WERI-Rb-1 (cell line): ENCODE data around the gene XRCC4.
A peak's percentile ranks its signal among the peaks of the same experiment; 100 is the strongest.

Source experiments
- DNase-seq: peaks from one replicate; pipeline ENCODE4 v3.0.0-alpha.2; 2020
- H3K27ac ChIP-seq: fragments of 250-450 bp; sonication (Bioruptor Pico); 2 replicates; pipeline ENCODE4 v1.5.1; 2020; ENCODE audit warnings: mild to moderate bottlenecking, moderate library complexity
- H3K27me3 ChIP-seq: fragments of 250-450 bp; sonication (Bioruptor Pico); 2 replicates; pipeline ENCODE4 v1.5.1; 2021; ENCODE audit warnings: mild to moderate bottlenecking, low read depth, moderate library complexity; ENCODE audit not compliant: insufficient read depth, severe bottlenecking
- H3K36me3 ChIP-seq: fragments of 250-450 bp; sonication (Bioruptor Pico); 2 replicates; pipeline ENCODE4 v1.5.1; 2020; ENCODE audit warnings: mild to moderate bottlenecking, moderate library complexity
- H3K4me3 ChIP-seq: 2 replicates; pipeline ENCODE4 v1.5.1; 2011; ENCODE audit warnings: low read depth, mild to moderate bottlenecking, control low read depth, low read length
- H3K9me3 ChIP-seq: fragments of 250-450 bp; sonication (Bioruptor Pico); 2 replicates; pipeline ENCODE4 v1.5.1; 2021; ENCODE audit warnings: mild to moderate bottlenecking, moderate library complexity; ENCODE audit not compliant: severe bottlenecking
- CTCF ChIP-seq: IDR thresholded peaks from 2 replicates; pipeline ENCODE4 v1.5.1; 2011; ENCODE audit warnings: low read depth, mild to moderate bottlenecking, control low read depth, inconsistent platforms, low read length

Gene XRCC4

GRCh38 chr5:83312663-83313062 is 235.3 kb downstream of the XRCC4 start:
- Histone ChIP-seq H3K27ac (no peak overlapping the region), H3K36me3 (no peaks in the 10 kb centered on the region), H3K27me3 (no peaks in the 10 kb centered on the region), H3K9me3 (peaks cover 5% of the 10 kb centered on the region), H3K4me3 (no peak overlapping the region)
- DNase-seq: no peak
- no peak for TF ChIP-seq CTCF

GRCh38 chr5:83313436-83313835 is 236.1 kb downstream of the XRCC4 start:
- Histone ChIP-seq H3K9me3 (peaks cover 5% of the 10 kb centered on the region), H3K27ac (no peak overlapping the region), H3K36me3 (no peaks in the 10 kb centered on the region), H3K27me3 (no peaks in the 10 kb centered on the region), H3K4me3 (no peak overlapping the region)
- no peak for TF ChIP-seq CTCF
- no peak for DNase-seq

GRCh38 chr5:83321483-83322055 is 244.2 kb downstream of the XRCC4 start:
- Histone ChIP-seq H3K4me3 (no peak overlapping the region), H3K36me3 (no peaks in the 10 kb centered on the region), H3K27ac (no peak overlapping the region), H3K9me3 (no peaks in the 10 kb centered on the region), H3K27me3 (no peaks in the 10 kb centered on the region)
- TF ChIP-seq CTCF: no peak
- no peak for DNase-seq

DNA sequence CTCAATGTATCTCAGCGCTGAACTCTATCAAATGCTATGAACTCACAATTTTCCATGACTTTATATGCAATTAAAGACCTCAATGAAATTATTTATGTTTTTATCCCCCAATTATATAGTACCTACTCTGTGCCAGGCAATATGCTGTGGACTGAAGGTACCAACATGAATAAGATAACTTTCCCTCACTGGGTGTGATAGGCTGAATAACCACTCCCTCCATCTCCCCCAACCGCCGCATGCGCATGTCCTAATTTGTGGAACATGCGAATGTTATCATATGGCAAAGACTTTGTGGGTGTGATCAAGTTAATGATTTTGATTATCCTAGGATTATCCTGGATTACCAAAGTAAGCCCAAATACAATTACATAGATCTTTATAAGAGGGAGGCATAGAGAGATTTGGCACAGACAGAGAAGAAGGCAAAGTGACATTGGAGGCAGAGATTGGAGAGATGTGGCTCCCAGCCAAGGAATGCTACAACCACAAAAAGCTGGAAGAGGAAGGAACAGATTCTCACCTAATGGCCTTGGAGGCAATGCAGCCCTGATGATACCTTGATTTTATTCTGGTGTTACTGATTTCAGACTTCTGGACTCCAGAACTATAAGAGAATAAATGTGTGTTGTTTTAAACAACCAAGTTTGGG is 245.1 kb downstream of the XRCC4 start:
- Histone ChIP-seq H3K9me3 (no peaks in the 10 kb centered on the region), H3K27ac (no peak overlapping the region), H3K36me3 (no peaks in the 10 kb centered on the region), H3K4me3 (no peak overlapping the region), H3K27me3 (no peaks in the 10 kb centered on the region)
- TF ChIP-seq CTCF: no peak
- DNase-seq: peak; percentile 43

DNA sequence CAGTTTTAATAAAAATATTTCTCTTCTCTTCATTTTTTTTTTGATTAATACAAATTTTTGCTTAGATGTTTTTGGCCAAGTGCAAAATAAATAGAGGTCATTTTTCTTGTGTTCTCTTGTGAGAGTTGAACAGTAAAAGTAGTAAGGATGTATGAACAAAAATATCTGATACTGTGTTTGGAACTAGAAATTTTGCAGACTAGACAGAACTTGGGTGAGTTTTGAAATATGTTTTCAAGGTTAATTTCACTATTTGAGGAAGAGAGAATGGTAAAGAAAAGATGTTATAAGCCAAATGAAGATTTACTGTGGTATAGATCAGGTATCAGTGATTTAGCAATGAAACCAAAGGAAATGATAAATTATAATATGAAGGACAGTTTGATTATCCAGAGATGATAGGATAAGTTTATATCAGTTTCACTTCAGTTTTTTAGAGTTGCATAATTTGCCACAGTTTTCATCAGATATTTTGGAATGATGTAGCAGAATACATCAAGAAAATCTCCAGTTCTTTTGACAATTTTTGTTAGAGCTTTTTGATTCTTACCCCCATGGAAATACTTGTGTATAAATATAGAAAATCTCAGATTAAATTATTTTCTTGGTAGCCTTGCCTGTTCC is 246.3 kb downstream of the XRCC4 start:
- Histone ChIP-seq H3K36me3 (no peaks in the 10 kb centered on the region), H3K27ac (no peak overlapping the region), H3K27me3 (no peaks in the 10 kb centered on the region), H3K4me3 (no peak overlapping the region), H3K9me3 (no peaks in the 10 kb centered on the region)
- TF ChIP-seq CTCF: no peak
- DNase-seq: no peak
